Gastrocnemius medialis (tissue), 4 donors: ENCODE results near the gene EXD3. TPM values are rescaled to one million over a fixed set of nuclear protein-coding genes. Genes with fewer than 3 reads are reported as not detected.

Source experiments
- ATAC-seq, 2 donors: fragments of 150-250 bp; one replicate each; pipeline ENCODE4 v1.9.1; 2016
- DNase-seq, 2 donors: peaks; one replicate each; pipeline ENCODE4 v3.0.0-alpha.2; 2019
- H3K27ac ChIP-seq, 4 donors: fragments of 200-600 bp; sonication (generic); 1 replicate in 1 of 4; 2 replicates in 3 of 4; pipeline ENCODE4 v1.5.1; 2016 to 2018; ENCODE audit warnings: mild to moderate bottlenecking in 2 of 4, moderate library complexity in 1 of 4
- H3K27me3 ChIP-seq, 3 donors: fragments of 200-600 bp; sonication (generic) in 2 of 3; 1 replicate in 1 of 3; 2 replicates in 2 of 3; pipeline versions ENCODE4 v1.5.1 to v1.6.0; 2016 to 2019; ENCODE audit warnings: mild to moderate bottlenecking in 1 of 3, moderate library complexity in 1 of 3
- H3K36me3 ChIP-seq, 2 donors: fragments of 200-600 bp; sonication (generic) in 1 of 2; one replicate each; pipeline ENCODE4 v1.5.1; 2017 to 2018
- H3K4me1 ChIP-seq, 2 donors: fragments of 200-600 bp; sonication (generic) in 1 of 2; one replicate each; pipeline ENCODE4 v1.5.1; 2016 to 2017; ENCODE audit warnings: mild to moderate bottlenecking in 2 of 2
- H3K4me3 ChIP-seq, 4 donors: fragments of 200-600 bp; sonication (generic) in 3 of 4; 1 replicate in 1 of 4; 2 replicates in 3 of 4; pipeline ENCODE4 v1.5.1; 2016 to 2019; ENCODE audit warnings: mild to moderate bottlenecking in 2 of 4
- H3K9me3 ChIP-seq, 3 donors: fragments of 200-600 bp; sonication (generic) in 2 of 3; 1 replicate in 1 of 3; 2 replicates in 2 of 3; pipeline ENCODE4 v1.5.1; 2016 to 2019
- POLR2A ChIP-seq, 2 donors: fragments of 450-650 bp; IDR thresholded peaks; one replicate each; pipeline ENCODE4 v1.6.1; 2017; ENCODE audit warnings: antibody characterized with exemption in 2 of 2, mild to moderate bottlenecking in 2 of 2, moderate library complexity in 2 of 2
- in situ Hi-C, 4 donors: fragments of 200-750 bp; cut with MboI; loops; one replicate each; pipeline versions ENCODE4 v1.15.0 to v1.8.0; 2017; ENCODE audit warnings: low sequenced_read_pairs in 4 of 4
- intact Hi-C: fragments of 100-400 bp; cut with DNase I; formaldehyde crosslinking; loops from one replicate; pipeline ENCODE4 v1.15.1; 2023; ENCODE audit warnings: low total_unique reads
- total RNA-seq, 4 donors: library from RNA; depleted of rRNA; stranded (reverse); fragments of >200 nt; gene quantifications; one replicate each; pipeline versions ENCODE4 v1.1.0 to v1.2.3, GENCODE V29; 2016
- TF ChIP-seq, protein P1 (sequence below), 5 experiments: fragments of 450-650 bp in 3 of 5; fragments of 200-600 bp in 2 of 5; sonication (generic) in 2 of 5; IDR thresholded peaks in 4 of 5; conservative IDR thresholded peaks in 1 of 5; 1 replicate in 4 of 5; 2 replicates in 1 of 5; pipeline ENCODE4 v1.5.1; 2016 to 2019; ENCODE audit warnings: antibody characterized with exemption in 5 of 5, mild to moderate bottlenecking in 3 of 5, moderate library complexity in 3 of 5

The EXD3 gene
- total RNA-seq, 4 donors from 2014 or later: 4.8 to 12.5 (median 6.4) TPM

DNA sequence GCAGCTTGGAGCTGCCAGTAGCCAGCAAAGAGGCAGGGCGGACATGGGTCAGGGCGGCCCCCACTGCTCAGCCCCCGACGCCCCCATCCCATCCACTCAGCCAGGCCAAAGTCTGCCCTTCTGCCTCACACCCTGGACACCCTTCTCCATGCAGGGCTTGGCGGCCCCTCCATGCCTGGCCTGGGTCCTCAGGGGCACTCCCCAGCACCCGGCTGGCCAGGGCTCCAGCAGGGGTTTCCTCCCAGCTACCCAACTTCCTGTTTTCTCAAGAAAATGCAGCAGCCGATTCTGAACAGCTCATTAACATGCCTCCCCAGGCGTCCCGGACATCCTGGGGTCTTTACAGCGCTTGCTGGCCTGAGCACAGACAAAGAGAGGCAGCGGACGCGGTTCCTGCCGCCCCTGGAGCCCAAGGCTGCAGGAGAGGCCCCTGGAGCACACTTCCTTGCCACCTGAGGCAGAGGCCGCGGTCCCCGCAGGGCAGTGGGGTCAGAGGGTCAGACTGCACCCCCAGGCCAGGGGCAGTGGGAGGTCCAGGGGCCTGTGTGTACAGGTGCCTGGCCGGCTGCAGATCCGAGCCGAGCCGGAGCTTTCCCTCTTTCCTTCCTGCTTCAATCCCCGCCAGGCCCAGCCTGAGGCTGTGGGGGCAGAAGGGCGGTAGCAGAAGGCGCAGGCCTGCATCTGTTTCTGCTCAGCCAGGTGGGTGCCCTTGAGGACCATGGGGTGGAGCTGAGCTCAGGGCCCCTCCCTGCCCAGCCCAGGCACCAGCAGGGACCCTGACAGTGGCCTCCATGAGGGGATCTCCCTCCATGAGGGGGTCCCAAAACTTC lies 102.2 kb downstream of the EXD3 start:
- no peak overlapping the region for H3K4me3 ChIP-seq
- no peak for TF ChIP-seq POLR2A (IDR thresholded peaks at IDR 0.05)
- TF ChIP-seq, protein P1, sequence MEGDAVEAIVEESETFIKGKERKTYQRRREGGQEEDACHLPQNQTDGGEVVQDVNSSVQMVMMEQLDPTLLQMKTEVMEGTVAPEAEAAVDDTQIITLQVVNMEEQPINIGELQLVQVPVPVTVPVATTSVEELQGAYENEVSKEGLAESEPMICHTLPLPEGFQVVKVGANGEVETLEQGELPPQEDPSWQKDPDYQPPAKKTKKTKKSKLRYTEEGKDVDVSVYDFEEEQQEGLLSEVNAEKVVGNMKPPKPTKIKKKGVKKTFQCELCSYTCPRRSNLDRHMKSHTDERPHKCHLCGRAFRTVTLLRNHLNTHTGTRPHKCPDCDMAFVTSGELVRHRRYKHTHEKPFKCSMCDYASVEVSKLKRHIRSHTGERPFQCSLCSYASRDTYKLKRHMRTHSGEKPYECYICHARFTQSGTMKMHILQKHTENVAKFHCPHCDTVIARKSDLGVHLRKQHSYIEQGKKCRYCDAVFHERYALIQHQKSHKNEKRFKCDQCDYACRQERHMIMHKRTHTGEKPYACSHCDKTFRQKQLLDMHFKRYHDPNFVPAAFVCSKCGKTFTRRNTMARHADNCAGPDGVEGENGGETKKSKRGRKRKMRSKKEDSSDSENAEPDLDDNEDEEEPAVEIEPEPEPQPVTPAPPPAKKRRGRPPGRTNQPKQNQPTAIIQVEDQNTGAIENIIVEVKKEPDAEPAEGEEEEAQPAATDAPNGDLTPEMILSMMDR (IDR thresholded peaks at IDR 0.05 in 4 of 5, conservative IDR thresholded peaks at IDR 0.05 in 1 of 5): no peak
- no peaks in the 10 kb centered on the region for H3K4me1 ChIP-seq
- no peak for ATAC-seq
- in situ Hi-C loops (no loop called here), intact Hi-C loops (no loop called here)
- peaks cover 8 to 19% (median 10%) of the 10 kb centered on the region in 3 donors for H3K27me3 ChIP-seq
- no peaks in the 10 kb centered on the region for H3K9me3 ChIP-seq
- DNase-seq: peak in 1 of 2 donors; percentile 11
- H3K36me3 ChIP-seq: no peaks in the 10 kb centered on the region
- peak overlapping the region in 3 of 4 donors; percentile 15 to 25 (median 22) for H3K27ac ChIP-seq

- H3K36me3 ChIP-seq: no peaks in the 10 kb centered on the region
- peak overlapping the region in 1 of 4 donors; percentile 70 for H3K27ac ChIP-seq
- ATAC-seq: no peak
- no peaks in the 10 kb centered on the region for H3K9me3 ChIP-seq
- H3K4me1 ChIP-seq: peaks cover 0 to 5% of the 10 kb centered on the region in 2 donors
- no peak overlapping the region for H3K4me3 ChIP-seq
- TF ChIP-seq, protein P1 (IDR thresholded peaks at IDR 0.05 in 4 of 5, conservative IDR thresholded peaks at IDR 0.05 in 1 of 5): no peak
- H3K27me3 ChIP-seq: peaks cover 12 to 21% (median 14%) of the 10 kb centered on the region in 3 donors
- DNase-seq: peak in 1 of 2 donors; percentile 10
- intact Hi-C loops (no loop called here), in situ Hi-C loops (no loop called here)
These were observed 103.0 kb downstream of the EXD3 start for GRCh38 chr9:137319739-137320551.

DNA sequence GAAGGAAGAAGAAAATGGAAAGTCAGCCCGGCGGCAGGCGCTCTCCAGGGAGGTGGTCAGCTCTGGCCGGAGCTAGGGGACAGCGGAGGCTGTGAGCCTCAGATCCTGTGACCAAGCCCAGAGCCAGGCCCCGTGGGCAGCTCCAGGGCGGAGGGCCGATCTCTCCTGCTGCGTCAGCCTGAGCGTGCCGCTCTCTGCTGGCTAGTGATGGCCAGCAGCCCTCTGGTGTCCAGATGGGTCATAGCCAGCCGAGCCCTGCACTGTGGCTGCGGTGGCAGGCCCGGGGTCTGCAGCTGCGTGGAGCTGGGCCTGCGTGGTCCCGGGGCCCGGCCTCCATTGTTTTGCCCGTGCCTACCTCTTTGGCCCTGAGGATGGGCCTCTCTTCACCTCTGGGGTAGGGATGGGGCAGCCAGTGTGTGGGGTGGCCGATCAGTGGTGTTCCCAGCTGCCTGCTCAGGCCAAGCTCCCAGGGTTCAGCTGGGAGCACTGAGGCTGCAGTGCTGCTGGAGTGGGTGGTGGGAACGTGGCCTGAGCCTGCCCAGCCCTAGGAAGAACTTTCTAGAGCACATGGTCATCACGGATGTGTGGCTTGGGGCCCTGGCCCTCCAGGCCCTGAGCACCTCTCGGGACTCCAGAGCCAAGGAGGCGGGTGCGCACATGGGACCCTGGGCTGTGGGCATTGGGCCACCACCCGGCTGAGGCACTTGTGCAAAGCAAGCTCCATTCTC lies 103.8 kb downstream of the EXD3 start:
- Histone ChIP-seq H3K36me3 (no peaks in the 10 kb centered on the region), H3K27ac (peak overlapping the region; percentile 42 to 70 (median 60)), H3K9me3 (no peaks in the 10 kb centered on the region), H3K27me3 (peaks cover 12 to 21% (median 14%) of the 10 kb centered on the region in 3 donors), H3K4me1 (peaks cover 0 to 6% of the 10 kb centered on the region in 2 donors), H3K4me3 (no peak overlapping the region)
- intact Hi-C loops: no loop called here
- peak in 1 of 2 donors; percentile 32 for DNase-seq
- TF ChIP-seq, protein P1 (IDR thresholded peaks at IDR 0.05 in 4 of 5, conservative IDR thresholded peaks at IDR 0.05 in 1 of 5): peak; percentile 31 to 55 (median 47)
- peak in 1 of 2 donors; percentile 14 for TF ChIP-seq POLR2A (IDR thresholded peaks at IDR 0.05)
- peak; percentile 54 to 63 for ATAC-seq
- in situ Hi-C loops: no loop called here

GRCh38 chr9:137318602-137319001 lies 104.4 kb downstream of the EXD3 start:
- H3K4me3 ChIP-seq: no peak overlapping the region
- H3K27me3 ChIP-seq: peaks cover 12 to 21% (median 14%) of the 10 kb centered on the region in 3 donors
- DNase-seq (no peak), ATAC-seq (no peak)
- intact Hi-C loops: no loop called here
- no peaks in the 10 kb centered on the region for H3K36me3 ChIP-seq
- TF ChIP-seq, protein P1 (IDR thresholded peaks at IDR 0.05 in 4 of 5, conservative IDR thresholded peaks at IDR 0.05 in 1 of 5): no peak
- no peak for TF ChIP-seq POLR2A (IDR thresholded peaks at IDR 0.05)
- peak overlapping the region; percentile 42 to 70 (median 60) for H3K27ac ChIP-seq
- peaks cover 0 to 6% of the 10 kb centered on the region in 2 donors for H3K4me1 ChIP-seq
- H3K9me3 ChIP-seq: no peaks in the 10 kb centered on the region
- in situ Hi-C loops: no loop called here
